Measurements from ENCODE around the gene MAPK8IP2.

DNA sequence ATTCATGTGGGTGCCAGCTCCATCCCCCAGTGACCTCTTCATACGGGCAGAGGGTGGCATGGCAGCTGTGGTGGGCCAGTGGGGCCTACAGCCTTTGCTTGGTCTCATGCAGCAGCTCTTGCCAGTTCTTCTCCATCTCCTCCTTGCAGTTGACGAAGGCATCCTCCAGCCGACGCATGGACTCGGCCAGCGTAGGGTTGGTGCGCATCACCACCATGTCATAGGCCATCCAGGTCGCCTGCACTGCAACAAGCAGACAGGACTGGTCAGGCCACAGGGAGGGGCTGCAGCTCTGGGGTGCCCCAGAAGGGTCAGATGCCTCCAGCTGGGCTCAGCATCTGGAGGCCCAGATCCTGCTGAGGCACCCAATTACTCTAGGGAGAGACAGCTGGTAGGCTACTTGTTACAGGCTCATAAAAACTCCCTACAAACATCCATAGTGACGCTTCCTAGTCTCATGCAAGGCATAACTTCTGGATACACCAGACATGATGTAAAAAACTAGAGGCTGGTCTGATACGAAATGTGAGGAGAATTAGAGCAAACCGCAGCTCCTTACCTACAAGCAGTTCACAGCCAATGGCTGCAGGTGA, 49.3 kb upstream of the MAPK8IP2 start:
- no peak for TF ChIP-seq ZNF155 (tag by site-specific recombination; IDR thresholded peaks at IDR 0.05)
- TF ChIP-seq, protein P1, sequence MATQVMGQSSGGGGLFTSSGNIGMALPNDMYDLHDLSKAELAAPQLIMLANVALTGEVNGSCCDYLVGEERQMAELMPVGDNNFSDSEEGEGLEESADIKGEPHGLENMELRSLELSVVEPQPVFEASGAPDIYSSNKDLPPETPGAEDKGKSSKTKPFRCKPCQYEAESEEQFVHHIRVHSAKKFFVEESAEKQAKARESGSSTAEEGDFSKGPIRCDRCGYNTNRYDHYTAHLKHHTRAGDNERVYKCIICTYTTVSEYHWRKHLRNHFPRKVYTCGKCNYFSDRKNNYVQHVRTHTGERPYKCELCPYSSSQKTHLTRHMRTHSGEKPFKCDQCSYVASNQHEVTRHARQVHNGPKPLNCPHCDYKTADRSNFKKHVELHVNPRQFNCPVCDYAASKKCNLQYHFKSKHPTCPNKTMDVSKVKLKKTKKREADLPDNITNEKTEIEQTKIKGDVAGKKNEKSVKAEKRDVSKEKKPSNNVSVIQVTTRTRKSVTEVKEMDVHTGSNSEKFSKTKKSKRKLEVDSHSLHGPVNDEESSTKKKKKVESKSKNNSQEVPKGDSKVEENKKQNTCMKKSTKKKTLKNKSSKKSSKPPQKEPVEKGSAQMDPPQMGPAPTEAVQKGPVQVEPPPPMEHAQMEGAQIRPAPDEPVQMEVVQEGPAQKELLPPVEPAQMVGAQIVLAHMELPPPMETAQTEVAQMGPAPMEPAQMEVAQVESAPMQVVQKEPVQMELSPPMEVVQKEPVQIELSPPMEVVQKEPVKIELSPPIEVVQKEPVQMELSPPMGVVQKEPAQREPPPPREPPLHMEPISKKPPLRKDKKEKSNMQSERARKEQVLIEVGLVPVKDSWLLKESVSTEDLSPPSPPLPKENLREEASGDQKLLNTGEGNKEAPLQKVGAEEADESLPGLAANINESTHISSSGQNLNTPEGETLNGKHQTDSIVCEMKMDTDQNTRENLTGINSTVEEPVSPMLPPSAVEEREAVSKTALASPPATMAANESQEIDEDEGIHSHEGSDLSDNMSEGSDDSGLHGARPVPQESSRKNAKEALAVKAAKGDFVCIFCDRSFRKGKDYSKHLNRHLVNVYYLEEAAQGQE (tag by site-specific recombination; IDR thresholded peaks at IDR 0.05), result no peak
- no peak for TF ChIP-seq ZNF544 (tag by site-specific recombination; IDR thresholded peaks at IDR 0.05)
- no peak for TF ChIP-seq KLF10 (tag by site-specific recombination; IDR thresholded peaks at IDR 0.05)
- TF ChIP-seq OSR2 (tag by site-specific recombination; IDR thresholded peaks at IDR 0.05), result no peak
- TF ChIP-seq ZNF785 (tag by site-specific recombination; IDR thresholded peaks at IDR 0.05), result no peak
- TF ChIP-seq, protein P2, sequence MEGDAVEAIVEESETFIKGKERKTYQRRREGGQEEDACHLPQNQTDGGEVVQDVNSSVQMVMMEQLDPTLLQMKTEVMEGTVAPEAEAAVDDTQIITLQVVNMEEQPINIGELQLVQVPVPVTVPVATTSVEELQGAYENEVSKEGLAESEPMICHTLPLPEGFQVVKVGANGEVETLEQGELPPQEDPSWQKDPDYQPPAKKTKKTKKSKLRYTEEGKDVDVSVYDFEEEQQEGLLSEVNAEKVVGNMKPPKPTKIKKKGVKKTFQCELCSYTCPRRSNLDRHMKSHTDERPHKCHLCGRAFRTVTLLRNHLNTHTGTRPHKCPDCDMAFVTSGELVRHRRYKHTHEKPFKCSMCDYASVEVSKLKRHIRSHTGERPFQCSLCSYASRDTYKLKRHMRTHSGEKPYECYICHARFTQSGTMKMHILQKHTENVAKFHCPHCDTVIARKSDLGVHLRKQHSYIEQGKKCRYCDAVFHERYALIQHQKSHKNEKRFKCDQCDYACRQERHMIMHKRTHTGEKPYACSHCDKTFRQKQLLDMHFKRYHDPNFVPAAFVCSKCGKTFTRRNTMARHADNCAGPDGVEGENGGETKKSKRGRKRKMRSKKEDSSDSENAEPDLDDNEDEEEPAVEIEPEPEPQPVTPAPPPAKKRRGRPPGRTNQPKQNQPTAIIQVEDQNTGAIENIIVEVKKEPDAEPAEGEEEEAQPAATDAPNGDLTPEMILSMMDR (tag by site-specific recombination; IDR thresholded peaks at IDR 0.05), result no peak
- no peak for TF ChIP-seq MYNN (tag by site-specific recombination; IDR thresholded peaks at IDR 0.05; ENCODE audit: borderline replicate concordance)
- TF ChIP-seq SETDB1 (IDR thresholded peaks at IDR 0.05; ENCODE audit: insufficient read length, low read length), result no peak
- TF ChIP-seq, protein P3, sequence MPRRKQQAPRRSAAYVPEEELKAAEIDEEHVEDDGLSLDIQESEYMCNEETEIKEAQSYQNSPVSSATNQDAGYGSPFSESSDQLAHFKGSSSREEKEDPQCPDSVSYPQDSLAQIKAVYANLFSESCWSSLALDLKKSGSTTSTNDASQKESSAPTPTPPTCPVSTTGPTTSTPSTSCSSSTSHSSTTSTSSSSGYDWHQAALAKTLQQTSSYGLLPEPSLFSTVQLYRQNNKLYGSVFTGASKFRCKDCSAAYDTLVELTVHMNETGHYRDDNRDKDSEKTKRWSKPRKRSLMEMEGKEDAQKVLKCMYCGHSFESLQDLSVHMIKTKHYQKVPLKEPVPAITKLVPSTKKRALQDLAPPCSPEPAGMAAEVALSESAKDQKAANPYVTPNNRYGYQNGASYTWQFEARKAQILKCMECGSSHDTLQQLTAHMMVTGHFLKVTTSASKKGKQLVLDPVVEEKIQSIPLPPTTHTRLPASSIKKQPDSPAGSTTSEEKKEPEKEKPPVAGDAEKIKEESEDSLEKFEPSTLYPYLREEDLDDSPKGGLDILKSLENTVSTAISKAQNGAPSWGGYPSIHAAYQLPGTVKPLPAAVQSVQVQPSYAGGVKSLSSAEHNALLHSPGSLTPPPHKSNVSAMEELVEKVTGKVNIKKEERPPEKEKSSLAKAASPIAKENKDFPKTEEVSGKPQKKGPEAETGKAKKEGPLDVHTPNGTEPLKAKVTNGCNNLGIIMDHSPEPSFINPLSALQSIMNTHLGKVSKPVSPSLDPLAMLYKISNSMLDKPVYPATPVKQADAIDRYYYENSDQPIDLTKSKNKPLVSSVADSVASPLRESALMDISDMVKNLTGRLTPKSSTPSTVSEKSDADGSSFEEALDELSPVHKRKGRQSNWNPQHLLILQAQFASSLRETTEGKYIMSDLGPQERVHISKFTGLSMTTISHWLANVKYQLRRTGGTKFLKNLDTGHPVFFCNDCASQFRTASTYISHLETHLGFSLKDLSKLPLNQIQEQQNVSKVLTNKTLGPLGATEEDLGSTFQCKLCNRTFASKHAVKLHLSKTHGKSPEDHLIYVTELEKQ (tag by site-specific recombination; IDR thresholded peaks at IDR 0.05; ENCODE audit: borderline replicate concordance), result no peak
- TF ChIP-seq KLF1 (tag by site-specific recombination; IDR thresholded peaks at IDR 0.05), result no peak
- no peak for TF ChIP-seq ZNF600 (tag by site-specific recombination; IDR thresholded peaks at IDR 0.05)
- no peak for TF ChIP-seq ZNF311 (tag by site-specific recombination; IDR thresholded peaks at IDR 0.05; ENCODE audit: borderline replicate concordance)
- TF ChIP-seq ZNF214 (tag by site-specific recombination; IDR thresholded peaks at IDR 0.05; ENCODE audit: borderline replicate concordance), result no peak
